Ascending aorta (tissue), 2 donors: Measurements from ENCODE around the gene CTAG2. TPM values are rescaled to one million over a fixed set of nuclear protein-coding genes. Genes with fewer than 3 reads are reported as not detected.
"Not testable (repeated sequence)": the region's sequence is repeated elsewhere in the genome, so short reads cannot be mapped to it uniquely, and the experiment has no call there.

Source experiments
- DNase-seq, 2 donors: peaks; one replicate each; pipeline ENCODE4 v3.0.0-alpha.2; 2019; ENCODE audit warnings: low spot score in 2 of 2
- H3K27ac ChIP-seq, 2 donors: fragments of 200-600 bp; sonication (generic); one replicate each; pipeline ENCODE4 v1.5.1; 2016 to 2017; ENCODE audit warnings: mild to moderate bottlenecking in 1 of 2
- H3K27me3 ChIP-seq: fragments of 200-600 bp; sonication (generic); one replicate; pipeline ENCODE4 v1.5.1; 2017
- H3K36me3 ChIP-seq, 2 donors: fragments of 200-600 bp; sonication (generic); one replicate each; pipeline ENCODE4 v1.5.1; 2016
- H3K4me1 ChIP-seq, 2 donors: fragments of 200-600 bp; sonication (generic); one replicate each; pipeline ENCODE4 v1.5.1; 2016 to 2017; ENCODE audit warnings: mild to moderate bottlenecking in 1 of 2
- H3K4me3 ChIP-seq, 2 donors: fragments of 200-600 bp; sonication (generic); one replicate each; pipeline ENCODE4 v1.5.1; 2016 to 2017; ENCODE audit warnings: mild to moderate bottlenecking in 1 of 2
- H3K9me3 ChIP-seq, 2 donors: fragments of 200-600 bp; sonication (generic); one replicate each; pipeline ENCODE4 v1.5.1; 2016
- CTCF ChIP-seq, 3 experiments: fragments of 200-600 bp in 2 of 3; fragments of 450-650 bp in 1 of 3; sonication (generic) in 2 of 3; IDR thresholded peaks; one replicate each; pipeline ENCODE4 v1.5.1; 2016 to 2019; ENCODE audit warnings: antibody characterized with exemption in 3 of 3, mild to moderate bottlenecking in 1 of 3, moderate library complexity in 1 of 3
- intact Hi-C: fragments of 100-400 bp; cut with DNase I; formaldehyde crosslinking; loops from one replicate; pipeline ENCODE4 v1.15.1; 2023
- total RNA-seq: library from RNA; depleted of rRNA; stranded (reverse); fragments of >200 nt; gene quantifications from one replicate; pipeline ENCODE4 v1.1.0, GENCODE V29; 2016

Gene CTAG2
- not detected for total RNA-seq

GRCh38 chrX:154653413-154653812, at the start of gene CTAG2:
CTAG2 (minus strand) TSS chrX:154653579; CDS start chrX:154653515, 64 bp downstream.
- H3K27me3 ChIP-seq, DNase-seq, H3K27ac ChIP-seq, H3K4me1 ChIP-seq, H3K36me3 ChIP-seq, intact Hi-C loops, H3K9me3 ChIP-seq, H3K4me3 ChIP-seq: not testable (repeated sequence)

- Histone ChIP-seq H3K4me3 (no peak overlapping the region), H3K36me3 (peaks cover 4 to 12% of the 10 kb centered on the region in 2 donors), H3K27me3 (no peaks in the 10 kb centered on the region), H3K4me1 (no peaks in the 10 kb centered on the region), H3K9me3 (no peaks in the 10 kb centered on the region), H3K27ac (no peak overlapping the region)
- TF ChIP-seq CTCF (IDR thresholded peaks at IDR 0.05): no peak
- DNase-seq: no peak
- intact Hi-C loops: no loop called here
Observed at GRCh38 chrX:154698630-154699248, 45.4 kb upstream of the CTAG2 start.

GRCh38 chrX:154696676-154697045, 43.3 kb upstream of the CTAG2 start:
- no peaks in the 10 kb centered on the region for H3K4me1 ChIP-seq
- no peak overlapping the region for H3K27ac ChIP-seq
- TF ChIP-seq CTCF (IDR thresholded peaks at IDR 0.05): no peak
- no peaks in the 10 kb centered on the region for H3K27me3 ChIP-seq
- no peaks in the 10 kb centered on the region for H3K9me3 ChIP-seq
- H3K4me3 ChIP-seq: no peak overlapping the region
- no peak for DNase-seq
- intact Hi-C loops: no loop called here
- peaks cover 4 to 12% of the 10 kb centered on the region in 2 donors for H3K36me3 ChIP-seq

GRCh38 chrX:154695911-154696675, 42.7 kb upstream of the CTAG2 start:
- H3K27me3 ChIP-seq: no peaks in the 10 kb centered on the region
- TF ChIP-seq CTCF (IDR thresholded peaks at IDR 0.05): no peak
- H3K9me3 ChIP-seq: no peaks in the 10 kb centered on the region
- H3K4me3 ChIP-seq: no peak overlapping the region
- no peaks in the 10 kb centered on the region for H3K4me1 ChIP-seq
- DNase-seq: no peak
- peak overlapping the region in 1 of 2 donors; percentile 43 for H3K27ac ChIP-seq
- intact Hi-C loops: no loop called here
- peaks cover 4 to 12% of the 10 kb centered on the region in 2 donors for H3K36me3 ChIP-seq

- Histone ChIP-seq H3K4me1 (no peaks in the 10 kb centered on the region), H3K27ac (no peak overlapping the region), H3K27me3 (no peaks in the 10 kb centered on the region), H3K4me3 (no peak overlapping the region), H3K36me3 (peaks cover 0 to 5% of the 10 kb centered on the region in 2 donors), H3K9me3 (no peaks in the 10 kb centered on the region)
- intact Hi-C loops: no loop called here
- TF ChIP-seq CTCF (IDR thresholded peaks at IDR 0.05): no peak
- DNase-seq: no peak
Observed at GRCh38 chrX:154693394-154693793, 40.0 kb upstream of the CTAG2 start.

- DNase-seq, H3K36me3 ChIP-seq, H3K4me1 ChIP-seq, intact Hi-C loops, H3K27ac ChIP-seq, H3K27me3 ChIP-seq, H3K9me3 ChIP-seq, H3K4me3 ChIP-seq: not testable (repeated sequence)
Observed at GRCh38 chrX:154690438-154690837, 37.1 kb upstream of the CTAG2 start.

GRCh38 chrX:154672084-154672483, 18.7 kb upstream of the CTAG2 start:
- H3K4me1 ChIP-seq, H3K27me3 ChIP-seq, H3K9me3 ChIP-seq, intact Hi-C loops, H3K36me3 ChIP-seq, H3K4me3 ChIP-seq, H3K27ac ChIP-seq, DNase-seq: not testable (repeated sequence)

GRCh38 chrX:154670848-154671247, 17.5 kb upstream of the CTAG2 start:
- H3K4me3 ChIP-seq, intact Hi-C loops, H3K27me3 ChIP-seq, H3K9me3 ChIP-seq, H3K36me3 ChIP-seq, H3K27ac ChIP-seq, H3K4me1 ChIP-seq, DNase-seq: not testable (repeated sequence)
